Femur (tissue), 1 donor: Measurements from ENCODE around the gene SLC9A4.

Experiments used
- DNase-seq: peaks from one replicate; pipeline ENCODE4 v3.0.0-alpha.2; 2017

SLC9A4 gene

DNA sequence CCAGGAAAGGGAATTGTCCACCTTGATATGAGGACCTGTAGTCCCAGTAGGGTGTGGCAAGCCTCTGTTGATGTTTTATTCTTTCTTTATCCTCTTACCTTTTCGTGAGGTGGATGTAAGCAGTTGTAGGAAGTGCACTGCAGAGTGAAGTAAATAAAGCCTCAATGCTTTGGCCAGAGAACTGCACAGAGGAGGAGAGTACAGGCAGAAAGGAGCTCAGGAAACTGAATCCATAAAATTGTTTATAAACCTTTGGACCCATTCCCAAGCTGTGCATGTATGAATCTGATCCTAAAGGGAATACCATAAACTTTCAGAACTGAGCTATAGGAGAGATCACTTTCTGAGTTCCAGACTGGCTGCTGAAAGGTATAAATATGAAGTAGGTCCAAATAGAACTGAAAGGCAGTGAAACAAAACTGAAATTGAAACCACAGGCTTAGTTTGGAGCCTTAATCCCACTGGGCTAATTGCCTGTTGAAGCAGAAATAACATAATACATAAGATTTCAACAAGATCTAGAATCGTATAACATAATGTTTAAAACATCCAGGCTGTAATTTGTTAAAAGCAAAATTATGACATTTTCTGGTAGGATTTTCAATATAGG is 17.9 kb upstream of the SLC9A4 start:
- no peak for DNase-seq

DNA sequence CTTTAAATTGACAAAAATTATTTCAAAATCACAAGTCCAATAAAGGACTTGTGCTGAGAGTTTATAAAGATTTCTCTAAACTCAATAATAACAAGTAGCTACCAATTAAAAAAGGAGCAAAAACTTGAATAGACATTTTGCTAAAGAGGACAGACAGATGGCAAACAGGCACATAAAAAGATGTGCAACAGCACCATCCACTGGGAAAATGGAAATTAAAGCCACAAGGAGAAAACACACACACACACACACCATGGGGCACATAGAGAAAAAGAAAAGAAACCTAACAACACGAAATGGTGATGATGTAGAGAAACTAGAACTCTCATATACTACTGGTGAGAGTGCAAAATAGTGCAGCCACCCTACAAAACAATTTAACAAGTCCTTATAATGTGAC is 12.6 kb upstream of the SLC9A4 start:
- no peak for DNase-seq

DNA sequence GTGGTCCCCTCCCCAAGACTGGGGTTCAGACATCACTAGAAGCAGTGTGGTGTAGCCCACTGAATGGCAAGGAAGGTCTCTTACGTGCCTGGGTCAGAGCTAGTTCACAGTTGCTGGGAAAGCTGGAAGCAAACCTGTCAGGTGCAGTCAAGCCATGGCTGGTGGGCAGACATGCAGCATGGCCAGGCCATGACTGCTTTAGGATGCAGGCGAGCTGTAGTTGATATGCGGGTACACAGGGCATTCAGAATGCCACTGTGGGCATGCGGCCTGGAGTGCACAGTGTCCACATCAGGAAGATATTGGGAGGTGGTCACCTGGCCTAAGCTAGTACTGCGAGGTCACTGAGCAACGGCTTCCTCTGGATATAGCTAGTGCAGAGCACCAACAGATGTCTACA is 11.8 kb upstream of the SLC9A4 start:
- no peak for DNase-seq

DNA sequence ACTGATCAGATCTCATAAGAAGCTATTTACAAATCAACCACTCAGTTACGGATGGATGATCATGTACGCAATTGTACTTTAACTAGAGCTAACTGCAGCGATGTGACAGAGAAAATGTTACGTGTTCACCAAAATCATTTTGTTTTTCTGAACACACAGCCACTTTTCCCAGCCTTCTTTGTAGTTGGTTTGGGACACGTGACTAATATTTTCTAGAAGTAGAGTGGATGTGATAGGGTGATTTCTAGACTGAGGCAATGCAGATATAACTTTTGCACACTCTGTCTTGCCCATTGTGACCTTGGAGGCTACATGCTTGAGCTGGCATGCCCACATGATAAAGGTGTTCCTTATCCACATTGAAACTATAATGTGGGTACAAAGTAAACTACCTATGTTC is 9.9 kb upstream of the SLC9A4 start:
- DNase-seq: no peak

DNA sequence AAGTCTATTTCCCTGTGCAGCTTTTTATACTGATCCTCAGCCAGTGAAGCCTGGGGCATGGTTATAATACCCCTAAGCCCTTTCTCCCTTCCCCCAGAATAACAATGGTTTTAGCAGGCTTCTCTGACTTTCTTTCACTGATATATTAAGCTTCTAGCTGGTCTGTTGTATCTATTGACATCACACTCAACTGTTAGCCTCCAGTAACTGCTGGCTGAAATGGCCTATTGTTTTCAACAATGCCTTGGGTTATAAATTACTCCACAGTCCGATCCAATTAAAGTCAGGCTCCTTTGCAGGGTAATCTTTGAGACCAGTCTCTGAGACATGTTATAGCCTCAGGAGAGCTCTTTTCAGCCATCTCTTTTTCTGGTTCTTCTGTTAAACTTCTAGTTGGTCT is 2.9 kb upstream of the SLC9A4 start:
- no peak for DNase-seq

DNA sequence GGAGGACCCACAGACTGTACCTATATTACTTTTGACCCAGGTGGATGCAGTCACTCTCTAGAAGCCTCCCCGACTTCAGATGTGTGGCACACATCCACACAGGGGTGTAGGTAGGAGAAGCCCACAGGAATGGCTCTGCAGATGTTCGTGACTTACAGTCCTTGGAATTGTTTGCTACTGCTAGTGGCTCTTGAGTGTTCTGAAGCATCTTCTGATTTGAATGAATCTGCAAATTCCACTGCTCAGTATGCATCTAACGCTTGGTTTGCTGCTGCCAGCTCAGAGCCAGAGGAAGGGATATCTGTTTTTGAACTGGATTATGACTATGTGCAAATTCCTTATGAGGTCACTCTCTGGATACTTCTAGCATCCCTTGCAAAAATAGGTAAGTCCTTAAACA is 605 bp downstream of the SLC9A4 start:
- DNase-seq: no peak

DNA sequence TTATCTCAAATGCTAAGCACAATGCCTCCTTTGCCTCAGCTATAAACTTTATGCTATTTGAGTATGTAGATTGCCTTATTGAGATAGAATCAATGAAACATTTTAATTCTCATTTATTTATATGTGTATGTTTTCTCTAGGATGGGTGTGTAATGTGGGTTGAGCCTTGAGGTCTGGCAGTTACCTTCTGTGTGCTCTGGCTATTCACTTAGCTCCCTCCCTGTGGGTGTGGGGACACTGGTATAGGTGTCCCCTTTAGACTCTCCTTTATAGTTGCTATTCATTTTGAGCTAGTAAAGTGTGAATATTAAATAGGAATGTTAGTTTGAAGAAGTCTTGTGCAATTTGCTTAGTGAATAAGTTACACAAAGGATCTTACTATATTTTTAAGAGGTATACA is 1.8 kb downstream of the SLC9A4 start:
- no peak for DNase-seq

DNA sequence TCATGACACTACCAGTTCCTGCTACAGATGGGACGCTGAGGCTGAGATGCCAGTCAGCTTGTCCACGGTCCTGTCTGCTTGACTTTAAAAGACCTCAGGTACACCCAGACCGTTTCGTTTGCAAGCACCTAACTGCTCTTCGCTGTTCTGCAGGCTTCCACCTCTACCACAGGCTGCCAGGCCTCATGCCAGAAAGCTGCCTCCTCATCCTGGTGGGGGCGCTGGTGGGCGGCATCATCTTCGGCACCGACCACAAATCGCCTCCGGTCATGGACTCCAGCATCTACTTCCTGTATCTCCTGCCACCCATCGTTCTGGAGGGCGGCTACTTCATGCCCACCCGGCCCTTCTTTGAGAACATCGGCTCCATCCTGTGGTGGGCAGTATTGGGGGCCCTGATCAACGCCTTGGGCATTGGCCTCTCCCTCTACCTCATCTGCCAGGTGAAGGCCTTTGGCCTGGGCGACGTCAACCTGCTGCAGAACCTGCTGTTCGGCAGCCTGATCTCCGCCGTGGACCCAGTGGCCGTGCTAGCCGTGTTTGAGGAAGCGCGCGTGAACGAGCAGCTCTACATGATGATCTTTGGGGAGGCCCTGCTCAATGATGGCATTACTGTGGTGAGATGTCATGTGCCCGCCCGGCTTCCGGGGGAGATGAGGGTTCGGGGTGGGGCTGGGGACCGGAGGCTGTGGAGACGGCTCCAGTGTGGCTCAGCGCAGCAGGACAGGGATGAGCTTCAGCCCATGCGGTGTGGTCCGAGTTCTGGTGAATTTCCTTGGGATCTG is 5.9 kb downstream of the SLC9A4 start:
- DNase-seq: no peak

DNA sequence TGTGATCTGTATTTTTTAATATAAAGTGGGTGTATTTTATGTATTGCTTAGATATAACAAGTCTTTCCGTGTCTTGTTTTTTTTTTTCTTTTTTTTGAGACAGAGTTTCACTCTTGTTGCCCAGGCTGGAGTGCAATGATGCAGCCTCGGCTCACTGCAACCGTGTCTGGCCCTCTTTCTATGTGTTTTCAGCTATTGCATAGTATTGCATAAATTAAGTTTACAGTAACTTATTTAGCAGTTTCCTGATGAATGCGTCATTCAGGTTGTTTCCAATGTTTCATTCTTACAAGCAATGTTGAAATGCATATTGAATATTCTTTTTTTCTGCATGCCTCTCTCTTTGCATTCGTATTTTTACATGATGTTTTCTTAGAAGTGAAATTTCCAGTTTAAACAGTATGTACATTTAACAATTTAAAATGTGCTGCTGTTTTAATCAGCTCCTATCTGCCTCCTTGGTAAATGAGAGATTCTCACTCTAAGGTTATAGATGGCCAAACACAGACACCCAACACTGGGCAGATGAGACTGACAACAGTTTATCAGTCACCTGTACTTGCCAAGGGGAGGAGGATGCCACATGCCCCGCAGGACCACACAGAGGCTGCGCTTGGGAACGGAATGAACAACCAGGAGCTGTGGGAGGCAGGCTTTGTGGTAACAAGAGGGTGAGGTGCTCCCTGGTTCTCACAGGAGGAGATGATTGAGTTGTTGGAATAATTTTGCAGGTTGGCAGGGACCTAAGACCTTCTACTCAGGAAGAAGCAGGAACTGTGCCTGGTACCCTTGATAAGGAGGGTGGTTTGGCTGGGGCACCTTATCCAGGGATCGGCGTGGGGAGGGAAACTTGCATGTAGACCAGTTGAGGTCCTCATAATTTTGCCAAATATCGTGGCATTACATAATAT is 7.5 kb downstream of the SLC9A4 start:
- no peak for DNase-seq

DNA sequence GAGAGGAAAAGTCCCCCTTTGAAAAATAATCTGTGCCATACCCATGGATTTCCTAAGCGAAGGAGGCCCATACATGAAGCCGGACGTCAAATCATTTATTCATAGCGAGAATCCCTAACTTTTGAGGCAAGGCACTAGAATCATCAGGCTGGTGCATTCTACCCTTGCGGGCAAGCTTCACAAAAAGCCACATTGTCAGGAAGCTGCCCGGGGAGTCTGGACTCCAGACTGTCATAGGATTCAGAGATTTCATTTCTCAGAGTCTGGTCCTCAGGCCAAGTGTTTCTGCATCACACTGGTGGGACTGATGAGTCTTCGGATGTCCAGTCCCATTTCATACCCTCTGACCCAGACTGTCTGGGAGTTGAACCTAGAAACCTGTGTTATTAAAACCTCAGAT is 8.9 kb downstream of the SLC9A4 start:
- DNase-seq: no peak

DNA sequence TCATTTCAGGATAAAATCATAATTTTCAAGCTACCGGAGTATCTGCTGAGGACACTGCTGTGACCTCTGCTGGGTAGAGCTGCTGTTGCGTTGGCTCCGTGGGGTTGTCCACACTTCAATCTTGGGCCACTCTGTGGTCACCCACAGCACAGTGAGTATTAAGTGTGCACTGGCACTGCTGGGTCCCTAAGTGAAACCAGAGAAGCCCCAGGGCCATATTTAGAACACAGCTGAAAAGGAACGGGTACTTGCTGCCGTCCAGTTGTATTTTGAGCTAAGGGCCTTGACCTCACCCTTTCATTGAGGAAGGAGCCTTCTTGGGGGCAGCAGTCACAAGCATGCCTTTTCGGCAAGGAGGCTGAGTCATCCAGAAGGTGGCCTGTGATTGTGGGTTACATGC is 10.1 kb downstream of the SLC9A4 start:
- no peak for DNase-seq

DNA sequence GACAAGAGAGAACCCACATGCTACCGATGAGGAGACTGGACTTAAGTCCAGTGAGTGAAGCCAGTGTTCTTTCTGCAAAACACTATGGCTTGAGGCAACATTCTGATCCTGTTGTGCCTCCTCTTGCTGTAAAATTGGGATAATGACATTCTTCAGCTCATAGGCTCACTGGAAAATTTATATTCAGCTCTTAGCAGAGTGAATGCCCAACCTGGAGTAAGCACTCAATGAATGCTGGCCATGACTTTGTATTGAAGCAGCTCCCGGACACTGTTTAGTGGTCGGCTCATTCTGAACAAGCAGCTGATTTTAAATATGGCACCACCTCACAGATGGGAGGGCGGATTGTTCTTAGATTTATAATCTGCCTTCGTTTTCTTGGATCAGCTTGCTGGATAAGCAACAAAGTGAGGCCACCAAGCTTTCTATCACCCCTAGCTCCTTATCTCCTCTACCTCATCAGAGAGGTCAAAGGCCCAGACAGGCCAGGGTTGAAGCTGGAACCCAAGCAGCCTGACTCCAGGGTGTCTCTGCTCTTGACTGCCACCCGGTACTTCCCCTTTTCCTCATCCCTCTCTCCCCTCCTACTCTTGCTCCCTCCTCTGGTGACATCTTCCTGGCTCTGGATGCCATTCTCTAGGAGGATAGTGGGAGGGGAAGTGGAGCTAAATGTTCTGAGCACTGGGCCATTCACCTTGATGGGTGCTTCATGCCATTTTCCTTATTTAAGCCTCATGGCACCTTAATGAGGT is 11.5 kb downstream of the SLC9A4 start:
- DNase-seq: no peak

DNA sequence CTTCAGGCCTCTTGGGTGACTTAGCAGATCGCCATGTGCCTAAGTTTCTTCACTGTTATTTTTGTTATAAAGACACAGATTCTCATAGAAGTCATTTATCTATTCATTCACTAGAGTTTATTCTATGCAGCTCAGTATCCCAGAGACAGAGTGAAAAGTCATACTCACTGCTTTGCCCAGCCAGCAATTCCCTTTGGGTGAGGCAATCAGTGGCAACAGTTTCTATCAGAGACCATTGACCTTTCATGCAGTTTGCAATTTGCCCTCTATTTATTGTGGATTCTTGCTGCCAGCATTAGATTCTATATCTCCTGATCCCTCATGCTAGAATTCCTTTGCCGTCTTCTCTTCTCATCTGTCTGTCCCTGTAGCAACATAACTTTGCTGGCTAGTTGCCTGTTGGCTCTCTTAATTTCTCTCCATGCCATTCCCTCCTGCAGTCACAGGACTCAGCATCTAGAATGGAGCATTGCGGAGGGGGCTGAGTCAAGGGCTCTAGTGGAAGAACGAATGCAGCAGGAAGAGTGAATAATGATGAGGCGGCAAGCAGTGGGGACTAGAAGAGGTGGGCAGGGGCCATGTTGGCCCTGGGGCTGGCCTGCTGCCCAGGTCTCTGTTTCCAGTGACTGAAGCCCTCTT is 12.2 kb downstream of the SLC9A4 start:
- no peak for DNase-seq

DNA sequence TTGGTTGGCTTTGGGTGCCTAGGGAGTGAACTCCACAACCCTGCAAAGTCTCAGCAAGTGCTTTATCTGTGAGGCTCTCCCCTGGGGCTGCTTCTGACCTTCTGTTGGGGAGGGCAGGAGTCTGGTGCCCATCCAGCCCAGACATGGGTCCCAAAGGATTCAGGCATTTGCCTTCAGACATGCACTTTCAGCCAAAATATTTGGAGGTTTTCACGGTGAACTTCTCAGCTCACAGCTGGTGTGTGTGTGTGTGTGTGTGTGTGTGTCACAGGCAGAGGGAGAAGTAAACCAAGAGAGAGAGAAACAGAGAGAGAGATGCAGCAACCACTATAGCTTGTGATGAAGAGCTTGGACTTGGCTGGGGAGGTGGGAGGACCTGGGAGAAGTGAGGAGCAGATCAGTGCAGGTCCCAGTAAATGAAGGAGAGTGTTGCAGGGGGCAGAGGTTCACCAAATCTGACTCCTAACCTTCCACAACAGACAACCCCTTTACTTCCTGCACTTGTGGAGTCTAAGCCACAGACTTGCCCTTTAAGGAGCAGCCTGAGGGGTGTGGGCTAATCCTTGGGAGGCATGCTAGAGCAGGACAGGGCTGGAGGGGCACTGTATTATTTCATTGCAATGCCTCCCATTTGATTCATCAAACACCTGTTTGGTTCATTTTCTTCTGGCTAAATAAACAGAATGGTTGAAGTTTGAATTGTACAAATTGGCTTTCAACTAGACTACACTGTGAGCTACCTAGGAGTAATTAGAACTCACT is 14.1 kb downstream of the SLC9A4 start:
- no peak for DNase-seq

DNA sequence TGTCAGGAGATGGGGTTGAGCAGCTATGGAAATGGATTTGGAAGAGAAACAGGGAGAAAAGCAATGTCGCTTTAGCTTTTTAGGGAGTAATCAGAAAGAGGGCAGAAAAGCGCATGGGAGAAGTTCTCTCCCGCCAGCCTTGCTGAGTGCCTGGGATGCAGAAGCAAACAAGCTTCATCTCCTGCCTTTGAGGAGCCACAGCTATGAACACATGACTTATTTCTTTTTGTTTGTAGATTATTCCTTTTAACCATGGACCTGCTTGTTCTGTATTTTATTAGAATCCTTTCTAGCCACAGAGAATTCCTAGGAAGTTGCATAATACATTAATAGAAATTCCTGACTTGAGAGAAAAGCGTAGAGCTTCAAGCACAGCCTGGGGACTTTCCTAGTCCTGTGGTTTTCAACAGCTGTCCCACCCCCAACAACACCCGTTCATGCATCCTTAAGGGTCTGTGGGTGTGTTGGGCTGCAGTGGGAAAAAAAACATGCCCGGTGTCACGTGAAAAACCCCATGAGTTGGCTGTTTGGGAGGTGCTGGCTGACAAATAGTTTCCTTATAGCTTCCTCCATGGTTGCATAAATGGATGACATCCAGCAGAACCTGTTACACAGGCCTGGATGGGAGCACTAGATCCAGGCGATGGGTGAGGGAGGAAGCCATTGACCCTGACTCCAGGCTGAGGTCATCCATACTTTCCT is 14.9 kb downstream of the SLC9A4 start:
- DNase-seq: no peak

DNA sequence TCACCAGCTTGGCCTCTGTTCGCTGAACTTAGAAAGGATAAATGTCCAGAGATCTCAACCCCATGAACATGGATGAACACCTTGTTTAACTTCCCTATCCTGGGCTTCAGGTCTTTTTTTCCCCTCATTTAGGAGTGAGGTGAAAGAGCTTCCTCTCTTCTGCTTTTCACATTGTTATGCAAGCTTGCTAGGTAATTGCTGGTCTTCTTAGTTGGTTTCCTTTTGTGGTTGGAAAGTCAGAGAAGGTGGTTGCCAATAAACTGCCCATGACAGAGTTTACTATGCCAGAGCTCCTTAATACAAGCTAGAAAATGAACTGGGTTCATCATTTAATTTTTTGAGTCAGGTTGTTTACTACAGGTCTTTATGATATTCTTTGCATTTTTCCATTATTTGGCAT is 16.6 kb downstream of the SLC9A4 start:
- DNase-seq: no peak

DNA sequence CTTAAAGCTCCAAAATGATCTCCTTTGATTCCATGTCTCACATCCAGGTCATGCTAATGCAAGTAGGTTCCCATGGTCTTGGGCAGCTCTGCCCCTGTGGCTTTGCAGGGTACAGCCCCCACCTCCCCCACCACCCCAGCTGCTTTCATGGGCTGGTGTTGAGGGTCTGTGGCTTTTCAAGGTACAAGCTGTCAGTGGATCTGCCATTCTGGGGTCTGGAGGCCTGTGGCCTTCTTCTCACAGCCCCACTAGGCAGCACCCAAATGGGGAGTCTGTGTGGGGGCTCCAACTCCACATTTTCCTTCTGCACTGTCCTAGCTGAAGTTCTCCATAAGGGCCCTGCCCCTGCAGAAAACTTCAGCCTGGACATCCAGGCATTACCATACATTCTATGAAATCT is 19.0 kb downstream of the SLC9A4 start:
- no peak for DNase-seq

DNA sequence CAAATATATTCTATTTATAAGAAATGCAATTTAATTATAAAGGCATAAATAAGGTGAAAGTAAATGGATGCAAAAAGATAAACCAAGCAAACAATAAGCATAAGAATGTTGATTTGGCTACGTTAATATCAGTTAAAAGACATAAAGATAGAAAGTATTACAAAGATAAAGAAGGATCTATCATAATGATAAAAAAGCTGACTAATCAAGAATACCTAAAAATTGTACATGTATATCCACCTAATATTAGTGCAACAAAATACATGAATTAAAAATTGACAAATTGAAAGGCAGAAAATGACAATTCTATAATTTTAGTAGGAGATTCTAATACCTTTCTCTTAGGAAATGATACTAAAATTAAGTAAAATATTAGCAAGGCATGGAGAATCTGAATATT is 21.5 kb downstream of the SLC9A4 start:
- DNase-seq: no peak

DNA sequence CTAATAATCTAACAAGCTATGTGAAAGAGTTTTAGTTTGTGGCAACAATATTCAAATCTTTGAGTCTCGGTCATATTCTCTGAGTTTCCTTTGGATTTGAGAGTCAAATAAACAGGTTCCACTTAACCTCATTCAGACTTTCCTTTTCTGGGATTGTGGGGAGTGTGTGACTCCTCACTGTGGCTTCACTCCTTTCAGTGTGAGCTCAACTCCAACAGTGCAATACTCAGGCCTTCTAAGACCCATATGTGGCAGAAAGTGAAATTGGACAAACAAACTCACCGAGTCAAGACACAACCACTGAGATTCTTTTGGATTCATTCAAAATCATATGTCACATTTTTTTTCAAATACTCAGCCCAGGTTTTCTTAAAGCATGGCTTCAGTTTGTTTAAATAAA is 25.4 kb downstream of the SLC9A4 start:
- no peak for DNase-seq

DNA sequence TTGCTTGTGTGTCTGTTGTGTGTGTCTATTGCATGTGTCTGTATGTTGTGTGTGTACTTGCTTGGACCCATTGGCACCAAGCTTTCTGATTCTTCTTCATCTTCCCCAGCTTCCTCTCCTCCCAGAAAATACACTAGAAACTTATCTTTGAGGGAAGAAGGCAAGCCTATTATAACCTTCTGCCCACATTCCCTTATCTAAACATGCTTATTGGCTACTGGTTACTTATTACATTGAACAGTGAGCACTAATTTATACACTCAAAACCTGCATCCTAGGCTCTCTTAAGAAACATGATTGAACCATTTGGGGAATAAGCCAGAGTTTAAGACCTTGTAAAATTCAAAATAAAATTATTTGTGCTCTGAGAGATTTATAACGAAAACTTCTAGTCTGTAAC is 26.5 kb downstream of the SLC9A4 start:
- no peak for DNase-seq

DNA sequence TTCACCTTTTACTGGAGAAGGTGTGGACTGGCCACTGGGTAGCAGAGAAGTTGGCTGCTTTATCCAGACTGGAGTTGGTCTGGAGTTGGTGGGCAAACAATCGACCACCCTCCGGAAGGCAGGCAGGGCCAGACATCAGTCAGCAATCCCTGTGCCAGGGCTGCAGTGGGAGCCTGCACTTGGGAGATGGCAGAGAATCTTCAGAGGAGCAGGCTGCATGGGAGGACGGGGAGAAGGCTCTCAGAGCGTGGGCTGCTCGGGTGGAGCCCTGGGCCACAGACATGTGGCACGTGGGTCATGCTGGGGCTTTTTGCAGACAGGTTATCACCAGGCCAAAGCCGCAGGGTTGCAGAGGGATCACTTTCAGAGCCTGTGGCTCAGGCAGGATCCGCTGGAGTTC is 29.6 kb downstream of the SLC9A4 start:
- DNase-seq: no peak
